ENCODE measurements around the gene NR4A1.

The NR4A1 gene

DNA sequence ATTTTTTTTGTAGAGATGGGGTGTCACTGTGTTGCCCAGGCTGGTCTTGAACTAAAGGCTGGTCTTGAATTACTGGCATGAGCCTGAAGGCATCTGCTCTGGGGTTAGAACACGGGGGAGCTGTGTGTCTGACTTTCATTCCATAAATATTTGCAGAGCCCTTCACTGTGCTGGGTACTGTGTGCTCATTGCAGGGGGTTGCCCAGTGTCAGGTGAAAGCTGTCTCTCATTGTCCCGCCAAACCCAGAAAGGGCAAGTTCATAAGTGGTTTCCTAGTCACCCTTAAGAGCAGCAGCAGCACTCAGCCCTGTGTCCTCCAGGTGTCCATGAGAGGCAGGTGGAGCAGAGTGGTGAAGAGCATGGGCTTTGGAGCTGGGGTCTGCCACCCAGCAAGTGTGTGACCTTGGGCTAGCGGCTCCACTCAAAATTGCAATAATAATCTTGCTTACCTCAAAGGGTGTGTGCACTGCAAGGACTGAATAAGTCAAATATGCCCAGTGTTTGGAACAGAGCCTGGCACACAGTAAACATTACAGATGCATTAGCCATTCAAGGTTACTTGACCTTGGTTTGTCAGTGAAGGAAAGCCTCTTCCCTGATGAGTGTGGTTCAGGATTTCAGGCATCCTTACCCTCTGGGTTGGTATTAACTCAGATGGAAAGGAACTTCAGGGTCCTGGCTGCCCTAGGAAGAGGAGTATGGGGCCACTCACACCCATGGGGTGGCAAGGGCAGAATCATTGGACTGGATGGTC lies 23.9 kb downstream of the NR4A1 start:
- TF ChIP-seq, protein P1, sequence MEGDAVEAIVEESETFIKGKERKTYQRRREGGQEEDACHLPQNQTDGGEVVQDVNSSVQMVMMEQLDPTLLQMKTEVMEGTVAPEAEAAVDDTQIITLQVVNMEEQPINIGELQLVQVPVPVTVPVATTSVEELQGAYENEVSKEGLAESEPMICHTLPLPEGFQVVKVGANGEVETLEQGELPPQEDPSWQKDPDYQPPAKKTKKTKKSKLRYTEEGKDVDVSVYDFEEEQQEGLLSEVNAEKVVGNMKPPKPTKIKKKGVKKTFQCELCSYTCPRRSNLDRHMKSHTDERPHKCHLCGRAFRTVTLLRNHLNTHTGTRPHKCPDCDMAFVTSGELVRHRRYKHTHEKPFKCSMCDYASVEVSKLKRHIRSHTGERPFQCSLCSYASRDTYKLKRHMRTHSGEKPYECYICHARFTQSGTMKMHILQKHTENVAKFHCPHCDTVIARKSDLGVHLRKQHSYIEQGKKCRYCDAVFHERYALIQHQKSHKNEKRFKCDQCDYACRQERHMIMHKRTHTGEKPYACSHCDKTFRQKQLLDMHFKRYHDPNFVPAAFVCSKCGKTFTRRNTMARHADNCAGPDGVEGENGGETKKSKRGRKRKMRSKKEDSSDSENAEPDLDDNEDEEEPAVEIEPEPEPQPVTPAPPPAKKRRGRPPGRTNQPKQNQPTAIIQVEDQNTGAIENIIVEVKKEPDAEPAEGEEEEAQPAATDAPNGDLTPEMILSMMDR (IDR thresholded peaks at IDR 0.05; ENCODE audit: low read depth, low read length, missing control alignments) = no peak
- H3K4me3 ChIP-seq (ENCODE audit: low read depth, low read length) = no peak overlapping the region
- DNase-seq (ENCODE audit: low read depth) = no peak

DNA sequence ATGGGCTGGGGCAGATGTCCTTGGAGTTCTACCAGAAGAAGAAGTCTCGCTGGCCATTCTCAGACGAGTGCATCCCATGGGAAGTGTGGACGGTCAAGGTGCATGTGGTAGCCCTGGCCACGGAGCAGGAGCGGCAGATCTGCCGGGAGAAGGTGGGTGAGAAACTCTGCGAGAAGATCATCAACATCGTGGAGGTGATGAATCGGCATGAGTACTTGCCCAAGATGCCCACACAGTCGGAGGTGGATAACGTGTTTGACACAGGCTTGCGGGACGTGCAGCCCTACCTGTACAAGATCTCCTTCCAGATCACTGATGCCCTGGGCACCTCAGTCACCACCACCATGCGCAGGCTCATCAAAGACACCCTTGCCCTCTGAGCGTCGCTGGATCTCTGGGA lies 25.6 kb downstream of the NR4A1 start:
- DNase-seq (ENCODE audit: low read depth) = no peak
- TF ChIP-seq, protein P1 (IDR thresholded peaks at IDR 0.05; ENCODE audit: low read depth, low read length, missing control alignments) = no peak
- no peak overlapping the region for H3K4me3 ChIP-seq (ENCODE audit: low read depth, low read length)

DNA sequence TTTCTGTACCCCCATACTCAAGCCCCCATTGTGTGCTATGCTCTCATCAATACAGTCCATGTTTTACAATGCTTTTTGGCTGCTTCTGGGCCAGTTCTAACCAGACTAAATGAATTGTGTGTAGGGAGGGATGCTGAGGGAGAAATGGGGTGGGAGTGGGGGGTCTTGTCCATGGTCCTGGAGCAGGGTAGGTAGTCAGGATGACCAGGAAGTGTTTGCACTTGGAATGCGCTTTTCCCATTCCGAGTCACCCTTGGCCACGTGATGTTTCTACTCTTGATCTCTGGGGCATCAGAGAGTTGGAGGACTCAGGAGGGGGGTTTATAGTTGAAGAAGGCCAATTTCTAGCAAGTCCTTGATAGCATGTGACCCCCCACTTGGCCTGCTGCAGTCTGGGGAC lies 27.0 kb downstream of the NR4A1 start:
- no peak for DNase-seq (ENCODE audit: low read depth)
- no peak overlapping the region for H3K4me3 ChIP-seq (ENCODE audit: low read depth, low read length)
- TF ChIP-seq, protein P1 (IDR thresholded peaks at IDR 0.05; ENCODE audit: low read depth, low read length, missing control alignments) = no peak

DNA sequence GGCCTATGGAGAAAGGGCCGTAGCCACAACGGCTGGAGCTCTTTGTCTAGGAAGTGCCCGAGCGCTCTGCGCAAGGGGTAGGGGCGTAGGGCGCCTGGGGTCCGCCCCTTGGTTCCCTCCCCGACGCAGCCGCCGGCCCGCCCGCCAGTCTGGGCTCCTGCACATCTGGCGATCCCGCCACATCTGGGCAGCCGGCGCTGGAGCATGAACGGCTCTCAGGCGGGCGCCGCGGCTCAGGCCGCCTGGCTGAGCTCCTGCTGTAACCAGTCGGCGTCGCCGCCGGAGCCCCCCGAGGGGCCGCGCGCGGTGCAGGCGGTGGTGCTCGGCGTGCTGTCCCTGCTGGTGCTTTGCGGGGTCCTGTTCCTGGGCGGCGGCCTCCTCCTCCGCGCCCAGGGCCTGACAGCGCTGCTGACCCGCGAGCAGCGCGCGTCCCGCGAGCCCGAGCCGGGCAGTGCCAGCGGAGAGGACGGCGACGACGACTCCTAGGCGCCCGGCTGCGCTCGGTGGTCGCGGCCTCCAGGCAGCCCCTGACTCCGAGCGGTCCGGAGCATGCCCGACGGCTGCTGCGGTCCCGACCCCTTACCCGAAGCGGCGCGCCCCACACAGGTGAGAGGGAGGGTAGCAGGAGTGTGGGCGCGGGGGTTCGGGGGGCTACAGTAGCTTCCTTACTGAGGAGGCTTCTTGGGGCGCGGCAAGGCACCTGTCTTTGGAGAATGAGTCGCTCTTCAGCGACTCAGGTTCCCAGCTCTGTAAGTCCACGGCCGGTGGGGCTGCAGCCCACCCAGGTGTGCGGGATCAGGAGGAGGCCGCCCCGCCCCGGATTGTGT lies 28.5 kb downstream of the NR4A1 start, which contains the start of gene SMIM41:
SMIM41 (plus strand) TSS at position 129 of the 827 bp plus-strand sequence; CDS start at position 205, 76 bp downstream.
- no peak for DNase-seq (ENCODE audit: low read depth)
- H3K4me3 ChIP-seq (ENCODE audit: low read depth, low read length) = no peak within 1 kb of the TSS
- TF ChIP-seq, protein P1 (IDR thresholded peaks at IDR 0.05; ENCODE audit: low read depth, low read length, missing control alignments) = no peak

DNA sequence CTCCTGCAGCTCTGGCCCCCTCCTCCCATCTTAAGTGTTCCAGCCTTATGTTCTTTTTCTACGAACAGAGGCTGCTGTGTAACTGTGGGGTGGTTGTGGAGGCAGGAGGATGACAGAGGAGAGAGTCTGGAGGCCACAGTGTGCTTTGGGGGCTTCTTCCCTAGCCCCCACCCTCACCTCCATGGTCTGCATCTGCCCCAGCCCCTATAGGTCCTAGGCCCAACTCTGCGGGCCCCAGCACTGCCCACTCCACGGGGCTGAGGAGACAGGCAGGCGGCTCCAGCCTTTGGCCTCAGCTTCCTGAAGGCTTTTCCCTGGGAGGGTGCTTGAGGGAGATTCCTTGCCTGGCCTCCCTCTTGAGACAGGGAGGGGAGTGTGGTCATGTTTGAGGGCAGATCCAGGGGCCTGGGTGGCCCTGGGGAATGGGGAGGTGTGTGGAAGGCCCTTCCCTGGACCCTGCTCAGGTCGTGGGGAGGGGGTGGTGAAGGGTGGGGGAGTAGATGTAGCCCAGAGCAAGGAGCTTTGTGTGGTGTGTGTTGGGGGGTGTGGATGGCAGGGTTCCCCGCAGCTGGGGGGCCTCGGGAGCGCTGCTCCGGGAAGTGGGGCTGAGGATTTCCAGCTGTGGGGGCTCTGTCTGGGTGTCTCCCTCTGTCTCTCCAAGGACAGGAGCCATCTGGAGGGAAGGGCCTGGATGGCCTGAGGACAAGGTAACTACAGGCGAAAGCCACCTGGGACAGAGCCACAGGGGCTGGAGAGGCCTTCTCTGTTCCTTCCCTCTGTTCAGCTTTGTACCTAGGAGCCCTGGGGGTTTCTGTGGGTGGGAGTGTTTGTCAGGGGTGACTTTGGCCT lies 29.4 kb downstream of the NR4A1 start:
- DNase-seq (ENCODE audit: low read depth) = no peak
- no peak overlapping the region for H3K4me3 ChIP-seq (ENCODE audit: low read depth, low read length)
- TF ChIP-seq, protein P1 (IDR thresholded peaks at IDR 0.05; ENCODE audit: low read depth, low read length, missing control alignments) = no peak

DNA sequence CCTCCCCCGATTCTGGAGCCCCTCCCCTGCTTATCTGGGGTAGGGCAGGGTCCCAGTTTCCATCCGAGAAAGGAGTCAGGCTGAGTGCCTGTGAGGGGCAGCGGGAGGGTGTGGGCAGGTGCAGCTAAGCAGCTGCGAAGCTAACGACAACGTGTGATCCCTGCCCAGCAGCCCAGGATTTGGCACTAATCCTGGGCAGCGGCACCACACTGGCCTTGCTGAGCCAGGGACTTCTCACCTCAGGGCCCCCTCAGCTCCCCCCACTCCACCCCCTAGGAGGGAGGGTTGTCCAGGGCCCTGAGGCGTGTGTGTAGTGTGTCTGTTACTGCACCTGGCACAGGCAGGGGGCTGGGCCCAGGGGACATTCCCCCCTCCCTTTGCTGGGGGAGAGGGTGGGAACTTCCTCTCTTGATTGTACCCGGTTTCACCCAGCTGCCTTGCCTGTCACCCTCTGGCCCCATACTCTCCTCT lies 30.1 kb downstream of the NR4A1 start:
- no peak for DNase-seq (ENCODE audit: low read depth)

More for the DNA sequence above, 30.1 kb downstream of the NR4A1 start:
- TF ChIP-seq, protein P1 (IDR thresholded peaks at IDR 0.05; ENCODE audit: low read depth, low read length, missing control alignments) = no peak
- no peak overlapping the region for H3K4me3 ChIP-seq (ENCODE audit: low read depth, low read length)

Measured in GM12864 (cell line).